Measurements from ENCODE around the gene HGFAC. TPM values are rescaled to one million over a fixed set of nuclear protein-coding genes. Genes with fewer than 3 reads are reported as not detected.

Gene HGFAC
- total and polyA plus RNA-seq, 2 experiments from 2014 or later = 0.87 to 1.7 TPM

GRCh38 chr4:3464349-3464905, 22.7 kb downstream of the HGFAC start:
- no peaks in the 10 kb centered on the region for H4K20me1 ChIP-seq (ENCODE audit: insufficient read depth, poor library complexity, severe bottlenecking)
- H3K9me3 ChIP-seq (ENCODE audit: low read depth) = no peaks in the 10 kb centered on the region
- no peaks in the 10 kb centered on the region for H3K36me3 ChIP-seq (replicated peaks; ENCODE audit: insufficient read depth, low read depth)
- WGBS (ENCODE audit: low lambda C conversion rate, missing lambda C conversion rate) = 79% methylated on average over 15 of the region's 15 CpGs
- H2AFZ ChIP-seq = no peak overlapping the region
- no peak overlapping the region for H3K4me3 ChIP-seq
- no peaks in the 10 kb centered on the region for H3K79me2 ChIP-seq
- DNase-seq (ENCODE audit: low spot score) = no peak
- H3K27me3 ChIP-seq = peaks cover 8% of the 10 kb centered on the region
- H3K4me2 ChIP-seq = no peak overlapping the region
- H3K9me2 ChIP-seq (replicated peaks; ENCODE audit: insufficient read depth) = no peaks in the 10 kb centered on the region
- no peaks in the 10 kb centered on the region for H3K4me1 ChIP-seq (ENCODE audit: insufficient read depth)
- no peak overlapping the region for H3K27ac ChIP-seq
- TF ChIP-seq EZH2 (IDR thresholded peaks at IDR 0.05; ENCODE audit: borderline replicate concordance) = no peak
- no peak for TF ChIP-seq EZH2phosphoT487 (IDR thresholded peaks at IDR 0.05; ENCODE audit: low read depth, severe bottlenecking, unreplicated experiment)
- TF ChIP-seq, protein P1, sequence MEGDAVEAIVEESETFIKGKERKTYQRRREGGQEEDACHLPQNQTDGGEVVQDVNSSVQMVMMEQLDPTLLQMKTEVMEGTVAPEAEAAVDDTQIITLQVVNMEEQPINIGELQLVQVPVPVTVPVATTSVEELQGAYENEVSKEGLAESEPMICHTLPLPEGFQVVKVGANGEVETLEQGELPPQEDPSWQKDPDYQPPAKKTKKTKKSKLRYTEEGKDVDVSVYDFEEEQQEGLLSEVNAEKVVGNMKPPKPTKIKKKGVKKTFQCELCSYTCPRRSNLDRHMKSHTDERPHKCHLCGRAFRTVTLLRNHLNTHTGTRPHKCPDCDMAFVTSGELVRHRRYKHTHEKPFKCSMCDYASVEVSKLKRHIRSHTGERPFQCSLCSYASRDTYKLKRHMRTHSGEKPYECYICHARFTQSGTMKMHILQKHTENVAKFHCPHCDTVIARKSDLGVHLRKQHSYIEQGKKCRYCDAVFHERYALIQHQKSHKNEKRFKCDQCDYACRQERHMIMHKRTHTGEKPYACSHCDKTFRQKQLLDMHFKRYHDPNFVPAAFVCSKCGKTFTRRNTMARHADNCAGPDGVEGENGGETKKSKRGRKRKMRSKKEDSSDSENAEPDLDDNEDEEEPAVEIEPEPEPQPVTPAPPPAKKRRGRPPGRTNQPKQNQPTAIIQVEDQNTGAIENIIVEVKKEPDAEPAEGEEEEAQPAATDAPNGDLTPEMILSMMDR (IDR thresholded peaks at IDR 0.05; ENCODE audit: poor library complexity) = no peak

- Histone ChIP-seq H3K27ac (no peak overlapping the region), H3K9me2 (replicated peaks; ENCODE audit: insufficient read depth) (no peaks in the 10 kb centered on the region), H3K4me1 (ENCODE audit: insufficient read depth) (no peaks in the 10 kb centered on the region), H3K27me3 (peaks cover 9% of the 10 kb centered on the region), H2AFZ (no peak overlapping the region), H3K9me3 (ENCODE audit: low read depth) (no peaks in the 10 kb centered on the region), H3K4me3 (no peak overlapping the region), H4K20me1 (ENCODE audit: insufficient read depth, poor library complexity, severe bottlenecking) (no peaks in the 10 kb centered on the region), H3K36me3 (replicated peaks; ENCODE audit: insufficient read depth, low read depth) (no peaks in the 10 kb centered on the region), H3K4me2 (no peak overlapping the region), H3K79me2 (no peaks in the 10 kb centered on the region)
- no peak for TF ChIP-seq EZH2 (IDR thresholded peaks at IDR 0.05; ENCODE audit: borderline replicate concordance)
- TF ChIP-seq, protein P1 (IDR thresholded peaks at IDR 0.05; ENCODE audit: poor library complexity) = no peak
- no peak for TF ChIP-seq EZH2phosphoT487 (IDR thresholded peaks at IDR 0.05; ENCODE audit: low read depth, severe bottlenecking, unreplicated experiment)
- no peak for DNase-seq (ENCODE audit: low spot score)
- 90% methylated on average over 21 of the region's 21 CpGs for WGBS (ENCODE audit: low lambda C conversion rate, missing lambda C conversion rate)
Measured at GRCh38 chr4:3464911-3465697, 23.3 kb downstream of the HGFAC start.

DNA sequence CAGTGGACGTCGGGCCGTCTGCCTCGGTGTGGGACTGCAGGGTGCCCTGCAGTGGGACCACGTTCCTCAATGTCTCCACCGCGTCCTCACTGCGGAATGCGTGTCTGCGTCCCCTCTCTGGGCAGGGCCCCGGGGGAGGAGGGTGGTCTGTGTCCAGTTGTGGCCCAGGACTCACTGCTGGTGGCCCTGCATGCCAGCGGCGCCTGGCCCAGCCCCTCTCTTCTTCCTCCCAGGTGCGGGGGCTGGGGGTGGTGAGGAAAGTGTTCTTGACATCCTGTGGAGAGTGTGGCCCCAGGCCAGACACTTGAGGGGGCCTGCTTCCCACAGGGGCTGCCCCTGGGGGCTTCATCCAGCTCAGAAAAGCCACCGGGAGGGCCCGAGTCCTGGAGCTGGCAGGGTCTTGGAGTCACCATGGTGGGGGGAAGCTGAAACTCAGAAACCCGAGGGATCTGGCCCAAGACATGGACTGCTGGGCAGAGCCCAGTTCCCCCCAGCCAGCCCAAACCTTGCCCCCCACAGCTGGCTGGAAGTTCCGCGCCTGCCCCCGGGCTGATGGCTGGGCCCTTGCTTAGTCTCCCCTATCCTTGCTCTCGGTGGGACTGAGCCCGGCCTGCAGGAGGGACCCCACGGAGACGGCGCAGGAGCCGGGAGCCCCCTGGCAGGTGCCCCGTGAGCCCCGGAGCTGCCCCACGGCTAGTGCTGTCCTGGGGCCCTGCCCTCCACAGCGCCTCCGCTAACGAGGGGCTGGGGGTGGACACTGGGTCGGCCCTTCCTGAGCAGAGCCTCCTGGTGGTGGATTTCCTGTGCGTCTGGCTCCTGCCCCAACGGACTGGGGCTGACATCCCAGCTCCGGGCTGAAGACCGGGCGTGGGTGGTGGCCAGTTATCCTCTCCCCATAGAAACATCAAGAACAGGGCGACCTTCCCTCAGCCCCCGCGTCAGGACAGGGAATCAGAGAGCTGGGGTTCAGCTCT, 24.2 kb downstream of the HGFAC start:
- no peaks in the 10 kb centered on the region for H3K36me3 ChIP-seq (replicated peaks; ENCODE audit: insufficient read depth, low read depth)
- H3K9me2 ChIP-seq (replicated peaks; ENCODE audit: insufficient read depth) = no peaks in the 10 kb centered on the region
- 85% methylated on average over 39 of the region's 41 CpGs for WGBS (ENCODE audit: low lambda C conversion rate, missing lambda C conversion rate)
- H3K27ac ChIP-seq = no peak overlapping the region
- no peak overlapping the region for H3K4me3 ChIP-seq
- peaks cover 11% of the 10 kb centered on the region for H3K27me3 ChIP-seq
- TF ChIP-seq, protein P1 (IDR thresholded peaks at IDR 0.05; ENCODE audit: poor library complexity) = no peak
- TF ChIP-seq EZH2phosphoT487 (IDR thresholded peaks at IDR 0.05; ENCODE audit: low read depth, severe bottlenecking, unreplicated experiment) = no peak
- TF ChIP-seq EZH2 (IDR thresholded peaks at IDR 0.05; ENCODE audit: borderline replicate concordance) = no peak
- H3K79me2 ChIP-seq = no peaks in the 10 kb centered on the region
- H3K4me1 ChIP-seq (ENCODE audit: insufficient read depth) = no peaks in the 10 kb centered on the region
- no peaks in the 10 kb centered on the region for H4K20me1 ChIP-seq (ENCODE audit: insufficient read depth, poor library complexity, severe bottlenecking)
- H2AFZ ChIP-seq = no peak overlapping the region
- H3K4me2 ChIP-seq = no peak overlapping the region
- H3K9me3 ChIP-seq (ENCODE audit: low read depth) = no peaks in the 10 kb centered on the region
- no peak for DNase-seq (ENCODE audit: low spot score)

Measured in hepatocyte (in vitro differentiated cells).